Urothelium cell line (cell line): Measurements from ENCODE around the gene CXCL9.
"Not testable (repeated sequence)": the region's sequence is repeated elsewhere in the genome, so short reads cannot be mapped to it uniquely, and the experiment has no call there.

Experiments
- DNase-seq: peaks from one replicate; pipeline ENCODE4 v3.0.0; 2011; ENCODE audit warnings: low spot score, mixed read lengths
- FAIRE-seq: peaks from 2 replicates; lab custom pipeline; 2011; peaks lifted over from hg19 to GRCh38; lab: Jason Lieb, UNC

CXCL9 gene

GRCh38 chr4:75963558-75963957, 43.8 kb downstream of the CXCL9 start:
- no peak for DNase-seq
- FAIRE-seq: no peak

GRCh38 chr4:75962072-75962471, 45.2 kb downstream of the CXCL9 start:
- not testable (repeated sequence) for FAIRE-seq

DNA sequence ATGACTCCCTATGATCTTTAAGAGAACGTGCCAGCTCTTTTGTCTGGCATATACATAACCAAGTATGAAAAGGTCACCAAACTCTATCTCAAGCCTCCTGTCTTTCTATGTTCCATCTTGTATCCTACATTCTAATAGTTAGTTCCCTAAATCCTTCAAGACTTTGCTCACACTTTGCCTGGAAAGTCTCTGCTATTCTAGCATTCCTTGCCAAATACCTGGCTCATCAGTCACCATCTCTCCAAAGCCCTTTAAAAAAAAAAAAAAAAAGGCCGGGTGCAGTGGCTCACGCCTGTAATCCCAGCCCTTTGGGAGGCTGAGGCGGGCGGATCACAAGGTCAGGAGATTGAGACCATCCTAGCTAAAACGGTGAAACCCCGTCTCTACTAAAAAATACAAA, 48.8 kb downstream of the CXCL9 start:
- not testable (repeated sequence) for DNase-seq, FAIRE-seq

More at GRCh38 chr4:75962072-75962471, 45.2 kb downstream of the CXCL9 start:
- DNase-seq: not testable (repeated sequence)

- DNase-seq: not testable (repeated sequence)
These were observed 52.5 kb downstream of the CXCL9 start for GRCh38 chr4:75954811-75955210.

GRCh38 chr4:75953509-75953908, 53.8 kb downstream of the CXCL9 start:
- DNase-seq (no peak), FAIRE-seq (no peak)

More at GRCh38 chr4:75954811-75955210, 52.5 kb downstream of the CXCL9 start:
- FAIRE-seq: not testable (repeated sequence)
